WERI-Rb-1 (cell line): ENCODE data around the gene SIX2.
"Not testable (repeated sequence)": the region's sequence is repeated elsewhere in the genome, so short reads cannot be mapped to it uniquely, and the experiment has no call there.

Experiments
- DNase-seq: peaks from one replicate; pipeline ENCODE4 v3.0.0-alpha.2; 2020
- H3K27ac ChIP-seq: fragments of 250-450 bp; sonication (Bioruptor Pico); 2 replicates; pipeline ENCODE4 v1.5.1; 2020; ENCODE audit warnings: mild to moderate bottlenecking, moderate library complexity
- H3K27me3 ChIP-seq: fragments of 250-450 bp; sonication (Bioruptor Pico); 2 replicates; pipeline ENCODE4 v1.5.1; 2021; ENCODE audit warnings: mild to moderate bottlenecking, low read depth, moderate library complexity; ENCODE audit not compliant: insufficient read depth, severe bottlenecking
- H3K36me3 ChIP-seq: fragments of 250-450 bp; sonication (Bioruptor Pico); 2 replicates; pipeline ENCODE4 v1.5.1; 2020; ENCODE audit warnings: mild to moderate bottlenecking, moderate library complexity
- H3K4me3 ChIP-seq: 2 replicates; pipeline ENCODE4 v1.5.1; 2011; ENCODE audit warnings: low read depth, mild to moderate bottlenecking, control low read depth, low read length
- H3K9me3 ChIP-seq: fragments of 250-450 bp; sonication (Bioruptor Pico); 2 replicates; pipeline ENCODE4 v1.5.1; 2021; ENCODE audit warnings: mild to moderate bottlenecking, moderate library complexity; ENCODE audit not compliant: severe bottlenecking
- CTCF ChIP-seq: IDR thresholded peaks from 2 replicates; pipeline ENCODE4 v1.5.1; 2011; ENCODE audit warnings: low read depth, mild to moderate bottlenecking, control low read depth, inconsistent platforms, low read length

The SIX2 gene

DNA sequence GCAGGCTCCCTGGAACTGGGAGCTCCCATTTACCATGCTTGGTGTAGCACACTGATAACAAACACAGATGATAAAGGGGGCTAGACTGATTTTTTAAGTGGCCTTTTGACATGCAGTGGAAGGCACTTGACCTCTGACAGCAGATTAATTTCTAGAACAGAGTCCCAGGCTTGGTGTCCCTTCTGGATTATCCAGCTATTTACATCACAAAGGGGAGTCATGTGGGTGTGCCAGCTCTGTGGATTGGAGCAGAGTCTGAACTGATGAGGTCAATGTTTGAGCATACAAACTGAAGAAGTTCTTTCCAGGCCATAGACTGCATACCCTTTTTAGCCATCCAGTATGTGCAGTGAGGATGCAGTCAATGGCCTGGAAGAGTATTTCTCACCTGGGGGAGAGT lies 31.5 kb upstream of the SIX2 start:
- no peak overlapping the region for H3K27ac ChIP-seq
- no peaks in the 10 kb centered on the region for H3K9me3 ChIP-seq
- TF ChIP-seq CTCF = no peak
- no peak for DNase-seq
- no peak overlapping the region for H3K4me3 ChIP-seq
- no peaks in the 10 kb centered on the region for H3K36me3 ChIP-seq
- peaks cover 5% of the 10 kb centered on the region for H3K27me3 ChIP-seq

GRCh38 chr2:45039804-45040203 lies 30.6 kb upstream of the SIX2 start:
- H3K9me3 ChIP-seq, H3K27me3 ChIP-seq, H3K36me3 ChIP-seq, H3K4me3 ChIP-seq, DNase-seq, H3K27ac ChIP-seq: not testable (repeated sequence)

GRCh38 chr2:45038861-45039260 lies 29.6 kb upstream of the SIX2 start:
- H3K27me3 ChIP-seq, H3K4me3 ChIP-seq, H3K36me3 ChIP-seq, H3K9me3 ChIP-seq, DNase-seq, H3K27ac ChIP-seq: not testable (repeated sequence)

DNA sequence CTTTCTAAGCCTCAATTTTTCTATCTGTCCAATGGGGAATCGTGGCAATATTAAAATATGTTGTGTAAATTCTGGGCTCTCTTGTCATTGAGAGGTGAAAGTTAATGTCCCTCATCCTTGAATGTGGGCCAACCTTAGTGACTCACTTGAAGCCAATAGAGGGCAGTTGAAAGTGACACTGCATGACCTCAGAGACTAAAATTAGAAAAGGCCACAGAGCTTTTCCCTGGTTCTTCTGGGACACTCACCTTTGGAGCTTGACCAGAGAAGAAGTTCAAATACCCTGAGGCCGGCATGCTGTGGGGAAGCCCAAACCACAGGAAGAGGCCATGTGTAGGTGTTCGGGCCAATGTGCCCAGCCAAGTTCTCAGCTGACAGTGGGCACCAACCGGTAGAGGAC lies 24.1 kb upstream of the SIX2 start:
- DNase-seq = no peak
- Histone ChIP-seq H3K36me3 (no peaks in the 10 kb centered on the region), H3K27me3 (no peaks in the 10 kb centered on the region), H3K27ac (no peak overlapping the region), H3K4me3 (no peak overlapping the region), H3K9me3 (no peaks in the 10 kb centered on the region)
- TF ChIP-seq CTCF = no peak

- no peak overlapping the region for H3K4me3 ChIP-seq
Observed at GRCh38 chr2:45031028-45031427, 21.8 kb upstream of the SIX2 start.

DNA sequence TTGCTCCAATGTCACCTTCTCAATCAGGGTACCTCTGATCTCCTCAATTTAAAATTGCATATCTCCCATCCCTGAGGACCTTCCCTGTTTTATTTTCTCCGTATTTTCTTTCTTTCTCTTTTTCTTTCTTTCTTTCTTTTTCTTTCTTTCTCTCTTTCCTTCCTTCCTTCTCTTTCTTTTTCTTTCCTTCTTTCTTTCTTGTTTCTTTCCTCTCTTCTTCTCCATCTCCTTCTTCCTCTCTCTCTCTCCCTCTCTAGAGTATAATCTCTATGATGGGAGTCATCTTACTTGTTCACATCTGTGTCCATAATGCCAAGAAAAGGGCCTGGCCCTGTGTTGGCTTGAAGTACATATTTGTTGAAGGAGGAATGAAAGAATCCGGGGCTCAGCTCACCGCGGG lies 21.3 kb upstream of the SIX2 start:
- Histone ChIP-seq H3K36me3 (no peaks in the 10 kb centered on the region), H3K4me3 (no peak overlapping the region), H3K27ac (no peak overlapping the region), H3K9me3 (no peaks in the 10 kb centered on the region), H3K27me3 (no peaks in the 10 kb centered on the region)
- no peak for DNase-seq
- no peak for TF ChIP-seq CTCF

More at GRCh38 chr2:45031028-45031427, 21.8 kb upstream of the SIX2 start:
- TF ChIP-seq CTCF = no peak
- no peak for DNase-seq
- Histone ChIP-seq H3K9me3 (no peaks in the 10 kb centered on the region), H3K36me3 (no peaks in the 10 kb centered on the region), H3K27me3 (no peaks in the 10 kb centered on the region), H3K27ac (no peak overlapping the region)

- TF ChIP-seq CTCF = no peak
- Histone ChIP-seq H3K27ac (no peak overlapping the region), H3K27me3 (no peaks in the 10 kb centered on the region), H3K4me3 (no peak overlapping the region), H3K9me3 (no peaks in the 10 kb centered on the region), H3K36me3 (no peaks in the 10 kb centered on the region)
- no peak for DNase-seq
Observed at GRCh38 chr2:45029215-45029614, 20.0 kb upstream of the SIX2 start.
